Activated CD8-positive, alpha-beta memory T cell treated with anti-CD3 and anti-CD28 coated beads for 1 hour (primary cell): ENCODE results near the gene IFIT1B.
"Not testable (repeated sequence)": the region's sequence is repeated elsewhere in the genome, so short reads cannot be mapped to it uniquely, and the experiment has no call there.

ENCODE experiments used
- DNase-seq, 2 donors: peaks; one replicate each; pipeline ENCODE4 v3.0.0-alpha.2; 2020; ENCODE audit warnings: low read depth in 1 of 2; ENCODE audit errors: extremely low read depth in 1 of 2

The IFIT1B gene

DNA sequence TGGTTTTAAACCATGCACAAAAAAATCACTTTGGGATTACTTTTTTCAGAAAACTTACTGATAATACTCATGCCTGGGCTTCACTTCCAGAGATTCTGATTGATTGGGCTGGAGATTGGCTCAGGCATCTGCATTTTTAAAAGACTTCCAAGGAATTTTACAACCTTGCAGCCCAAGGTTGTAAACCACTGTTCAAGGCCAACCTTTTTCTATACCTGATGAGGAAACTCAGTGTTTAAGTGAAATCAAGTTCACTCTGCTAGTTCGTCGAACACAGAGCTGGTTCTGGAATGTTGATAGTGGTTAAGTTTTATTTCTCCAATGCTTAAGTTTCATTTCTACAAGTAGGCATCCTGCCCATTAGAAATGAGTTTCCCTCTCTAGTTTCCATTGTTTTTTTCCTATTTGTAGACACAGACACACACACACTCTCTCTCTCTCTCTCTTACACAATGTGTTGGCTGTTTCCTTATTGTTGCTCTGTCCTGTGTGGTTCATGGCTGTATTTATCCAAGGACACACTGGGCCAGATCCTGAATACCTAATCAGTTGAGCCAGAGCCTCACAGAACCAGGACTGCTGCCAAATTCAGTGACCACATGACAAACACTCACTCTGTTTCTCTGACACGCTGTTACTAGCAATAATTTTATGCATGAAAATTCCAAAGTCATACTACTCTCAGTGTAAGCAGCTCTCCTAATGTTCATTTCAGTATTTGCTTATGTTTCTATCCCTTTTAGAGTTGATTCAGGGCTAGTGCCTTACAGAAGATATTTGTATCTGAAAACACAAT lies 3.7 kb upstream of the IFIT1B start:
- DNase-seq, result no peak

DNA sequence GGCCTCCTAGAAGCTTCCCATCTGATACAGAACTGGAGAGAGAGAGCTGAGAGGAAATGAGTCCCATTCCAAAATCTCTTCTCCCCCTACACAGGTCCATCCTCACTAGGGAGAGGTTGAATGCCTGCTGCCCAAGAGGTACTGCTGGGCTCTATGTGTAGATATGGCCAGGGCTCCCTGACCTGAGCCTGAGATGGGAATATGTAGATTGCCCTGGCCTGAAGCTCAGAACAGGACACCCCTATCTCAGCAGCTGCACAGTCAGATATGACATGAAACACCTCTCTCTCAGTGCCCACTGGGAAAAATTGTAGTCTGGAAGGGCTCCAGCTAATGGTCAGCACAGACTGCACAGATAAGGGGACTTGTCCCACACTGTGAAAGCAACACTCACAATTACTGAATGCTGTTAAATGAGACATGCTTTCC lies 3.1 kb upstream of the IFIT1B start:
- no peak for DNase-seq

- DNase-seq, result no peak
Observed at GRCh38 chr10:89379103-89379502, 1.2 kb downstream of the IFIT1B start.

DNA sequence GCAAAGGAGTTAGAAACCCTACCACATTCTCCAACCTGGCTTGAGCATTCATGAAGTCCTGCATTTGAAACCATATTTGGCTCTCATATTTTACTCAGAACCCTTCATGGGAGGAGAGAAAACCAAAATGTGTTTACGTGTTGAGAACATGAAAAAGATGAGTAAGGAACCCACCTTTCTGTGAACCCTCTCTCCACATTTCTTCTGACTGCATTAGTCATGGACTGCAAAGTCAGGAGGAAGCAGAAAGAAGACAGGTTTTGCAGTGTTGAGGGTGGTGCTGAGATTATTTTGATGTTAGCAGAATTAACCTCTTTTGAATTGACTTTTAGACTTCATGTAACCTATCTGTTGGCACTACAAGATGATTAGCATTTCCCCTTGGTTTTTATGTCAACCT lies 4.9 kb downstream of the IFIT1B start:
- DNase-seq, result no peak

GRCh38 chr10:89384474-89385340 lies 6.9 kb downstream of the IFIT1B start:
- no peak for DNase-seq

DNA sequence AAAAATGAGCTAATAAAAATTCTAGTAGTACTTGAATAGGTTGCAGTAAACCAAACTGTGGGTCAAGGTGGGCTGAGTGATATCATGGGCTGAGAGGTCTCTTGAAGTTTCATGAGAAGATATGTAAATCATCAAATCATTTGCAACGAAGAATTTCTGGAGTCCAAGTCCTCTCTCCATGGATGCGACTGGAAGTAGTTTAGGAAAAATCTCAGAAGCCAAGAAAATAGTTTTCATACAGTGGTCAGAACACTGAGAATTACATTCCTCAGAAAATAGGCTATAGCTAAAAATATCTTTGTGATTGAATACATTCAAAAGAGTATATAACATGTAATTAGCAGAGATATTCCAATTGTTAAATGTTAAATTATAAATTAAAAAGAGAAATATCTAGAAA lies 10.9 kb downstream of the IFIT1B start:
- DNase-seq, result no peak

DNA sequence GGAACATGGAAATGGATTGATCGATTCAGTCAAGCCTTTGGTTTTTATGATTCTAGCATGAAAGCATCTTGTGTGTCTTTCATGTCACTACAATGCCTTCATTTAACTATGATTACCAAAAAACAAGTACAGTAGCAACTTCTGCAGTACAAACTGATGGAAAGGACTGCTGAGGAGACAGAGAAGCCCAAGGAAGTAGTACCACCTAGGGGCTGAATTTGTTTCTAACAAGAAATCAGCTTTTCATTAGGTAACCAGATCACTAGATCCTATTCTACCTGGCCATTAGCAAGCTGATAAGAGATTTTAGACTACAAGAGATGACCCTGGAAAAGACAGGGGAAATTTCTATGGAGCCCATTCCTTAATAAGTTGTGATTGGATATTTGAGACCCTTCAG lies 11.4 kb downstream of the IFIT1B start:
- DNase-seq, result no peak

GRCh38 chr10:89390476-89391225 lies 12.8 kb downstream of the IFIT1B start:
- no peak for DNase-seq

GRCh38 chr10:89391226-89391576 lies 13.3 kb downstream of the IFIT1B start:
- not testable (repeated sequence) for DNase-seq

DNA sequence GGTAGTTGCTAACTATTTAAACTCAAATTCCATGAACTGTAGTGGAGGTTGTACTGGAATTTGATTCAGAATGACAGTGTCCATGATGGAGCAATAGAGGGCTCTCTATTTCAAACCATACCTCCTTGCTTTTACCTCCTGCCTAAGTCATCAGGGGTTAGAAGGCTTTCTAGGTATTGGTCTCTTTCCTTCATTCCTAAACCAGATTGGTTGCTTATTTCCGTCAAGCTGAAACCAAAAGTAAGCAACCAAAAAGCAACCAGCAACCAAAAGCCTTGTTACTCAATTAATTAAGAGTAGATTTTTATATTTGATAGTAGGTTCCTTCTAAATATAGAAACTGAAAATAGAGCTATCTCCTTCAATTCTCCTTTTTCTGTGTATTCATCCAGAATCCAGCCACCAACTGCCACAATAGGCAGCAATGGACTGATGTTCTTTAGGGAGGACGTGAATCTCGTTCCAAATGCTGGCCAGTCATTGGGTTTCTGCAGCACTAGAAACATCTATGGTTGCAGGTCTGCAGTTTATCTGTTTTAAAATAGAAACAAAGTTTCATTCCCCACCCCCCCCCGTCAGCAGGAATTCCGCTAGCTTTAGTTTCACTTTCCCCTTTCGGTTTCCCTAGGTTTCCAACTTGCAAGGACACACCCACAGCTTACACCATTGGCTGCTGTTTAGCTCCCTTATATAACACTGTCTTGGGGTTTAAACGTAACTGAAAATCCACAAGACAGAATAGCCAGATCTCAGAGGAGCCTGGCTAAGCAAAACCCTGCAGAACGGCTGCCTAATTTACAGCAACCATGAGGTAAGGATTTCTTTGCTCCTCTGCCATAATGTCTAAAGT lies 14.3 kb downstream of the IFIT1B start, which contains the start of gene IFIT1:
IFIT1 (plus strand) TSS at position 717 of the 850 bp plus-strand sequence; CDS start at position 807, 90 bp downstream.
- DNase-seq, result peak in 1 of 2 donors; percentile 19

- DNase-seq, result no peak
Observed at GRCh38 chr10:89392974-89393373, 15.1 kb downstream of the IFIT1B start.

DNA sequence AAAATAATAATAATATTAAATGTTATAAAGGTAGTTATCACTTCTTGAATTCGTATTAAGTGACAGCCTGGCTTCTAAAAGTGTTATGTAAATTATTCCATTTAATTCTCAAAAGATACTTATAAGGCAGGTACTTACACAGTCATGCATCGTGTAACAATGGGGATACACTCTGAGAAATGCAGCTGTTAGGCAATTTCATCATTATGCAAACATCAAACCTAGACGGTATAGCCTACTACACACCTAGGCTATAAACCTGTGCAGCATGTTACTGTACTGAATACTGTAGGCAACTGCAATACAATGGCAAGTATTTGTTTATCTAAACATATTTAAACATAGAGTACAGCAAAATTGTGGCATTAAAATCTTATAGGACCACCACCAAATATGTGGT lies 16.0 kb downstream of the IFIT1B start:
- DNase-seq, result no peak

GRCh38 chr10:89395141-89395540 lies 17.3 kb downstream of the IFIT1B start:
- DNase-seq, result no peak

GRCh38 chr10:89398003-89398749 lies 20.3 kb downstream of the IFIT1B start:
- DNase-seq, result no peak

GRCh38 chr10:89399956-89400355 lies 22.1 kb downstream of the IFIT1B start:
- DNase-seq, result no peak

DNA sequence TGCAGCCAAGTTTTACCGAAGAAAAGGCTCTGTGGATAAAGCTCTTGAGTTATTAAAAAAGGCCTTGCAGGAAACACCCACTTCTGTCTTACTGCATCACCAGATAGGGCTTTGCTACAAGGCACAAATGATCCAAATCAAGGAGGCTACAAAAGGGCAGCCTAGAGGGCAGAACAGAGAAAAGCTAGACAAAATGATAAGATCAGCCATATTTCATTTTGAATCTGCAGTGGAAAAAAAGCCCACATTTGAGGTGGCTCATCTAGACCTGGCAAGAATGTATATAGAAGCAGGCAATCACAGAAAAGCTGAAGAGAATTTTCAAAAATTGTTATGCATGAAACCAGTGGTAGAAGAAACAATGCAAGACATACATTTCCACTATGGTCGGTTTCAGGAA lies 25.2 kb downstream of the IFIT1B start:
- no peak for DNase-seq

- no peak for DNase-seq
Observed at GRCh38 chr10:89404104-89405047, 26.5 kb downstream of the IFIT1B start.

DNA sequence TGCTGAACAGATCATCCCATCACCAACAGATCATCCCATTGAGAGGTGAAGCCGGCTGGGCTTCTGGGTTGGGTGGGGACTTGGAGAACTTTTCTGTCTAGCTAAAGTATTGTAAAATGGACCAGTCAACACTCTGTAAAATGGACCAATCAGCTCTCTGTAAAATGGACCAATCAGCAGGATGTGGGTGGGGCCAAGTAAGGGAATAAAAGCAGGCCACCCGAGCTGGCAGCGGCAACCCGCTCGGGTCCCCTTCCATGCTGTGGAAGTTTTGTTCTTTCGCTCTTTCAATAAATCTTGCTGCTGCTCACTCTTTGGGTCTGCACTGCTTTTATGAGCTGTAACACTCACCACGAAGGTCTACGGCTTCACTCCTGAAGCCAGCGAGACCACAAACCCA lies 28.3 kb downstream of the IFIT1B start:
- not testable (repeated sequence) for DNase-seq
